Mammary epithelial cell (primary cell): Measurements from ENCODE around the gene HYAL2.

Experiments
- EZH2 ChIP-seq: IDR thresholded peaks from 2 replicates; pipeline ENCODE4 v1.6.1; 2012; ENCODE audit warnings: low read length, inconsistent platforms, borderline replicate concordance
- TF ChIP-seq, protein P1 (sequence below), 2 donors: IDR thresholded peaks in 1 of 2; conservative IDR thresholded peaks in 1 of 2; 2 replicates each; pipeline ENCODE4 v1.5.1; 2011 to 2012; ENCODE audit warnings: inconsistent platforms in 2 of 2, low read length in 2 of 2, mild to moderate bottlenecking in 2 of 2, control low read depth in 1 of 2, low read depth in 1 of 2; ENCODE audit not compliant: insufficient read depth in 1 of 2; ENCODE audit errors: extremely low read depth in 1 of 2

- TF ChIP-seq, protein P1, sequence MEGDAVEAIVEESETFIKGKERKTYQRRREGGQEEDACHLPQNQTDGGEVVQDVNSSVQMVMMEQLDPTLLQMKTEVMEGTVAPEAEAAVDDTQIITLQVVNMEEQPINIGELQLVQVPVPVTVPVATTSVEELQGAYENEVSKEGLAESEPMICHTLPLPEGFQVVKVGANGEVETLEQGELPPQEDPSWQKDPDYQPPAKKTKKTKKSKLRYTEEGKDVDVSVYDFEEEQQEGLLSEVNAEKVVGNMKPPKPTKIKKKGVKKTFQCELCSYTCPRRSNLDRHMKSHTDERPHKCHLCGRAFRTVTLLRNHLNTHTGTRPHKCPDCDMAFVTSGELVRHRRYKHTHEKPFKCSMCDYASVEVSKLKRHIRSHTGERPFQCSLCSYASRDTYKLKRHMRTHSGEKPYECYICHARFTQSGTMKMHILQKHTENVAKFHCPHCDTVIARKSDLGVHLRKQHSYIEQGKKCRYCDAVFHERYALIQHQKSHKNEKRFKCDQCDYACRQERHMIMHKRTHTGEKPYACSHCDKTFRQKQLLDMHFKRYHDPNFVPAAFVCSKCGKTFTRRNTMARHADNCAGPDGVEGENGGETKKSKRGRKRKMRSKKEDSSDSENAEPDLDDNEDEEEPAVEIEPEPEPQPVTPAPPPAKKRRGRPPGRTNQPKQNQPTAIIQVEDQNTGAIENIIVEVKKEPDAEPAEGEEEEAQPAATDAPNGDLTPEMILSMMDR (conservative IDR thresholded peaks at IDR 0.05 in 1 of 2, IDR thresholded peaks at IDR 0.05 in 1 of 2; ENCODE audit: extremely low read depth in 1 of 2, insufficient read depth in 1 of 2, low read depth in 1 of 2, low read length in 2 of 2) = no peak
- no peak for TF ChIP-seq EZH2
These were observed 28.5 kb downstream of the HYAL2 start for GRCh38 chr3:50294089-50294488.
